HG03520 (cell line): ENCODE measurements around the gene FNBP1L.
"Not testable (repeated sequence)": the region's sequence is repeated elsewhere in the genome, so short reads cannot be mapped to it uniquely, and the experiment has no call there.

Experiments
- ATAC-seq: cut with Tn5 transposase; IDR thresholded peaks from one replicate; pipeline ENCODE4 v1.9.1; 2021; ENCODE audit warnings: mild to moderate bottlenecking, moderate library complexity; ENCODE audit not compliant: unreplicated experiment

FNBP1L gene

GRCh38 chr1:93442741-93443140 lies 5.2 kb upstream of the FNBP1L start:
- no peak for ATAC-seq

GRCh38 chr1:93443454-93443853 lies 4.5 kb upstream of the FNBP1L start:
- ATAC-seq = no peak

- ATAC-seq = no peak
These were observed 974 bp upstream of the FNBP1L start for GRCh38 chr1:93446837-93447451.

- no peak for ATAC-seq
These were observed 519 bp downstream of the FNBP1L start for GRCh38 chr1:93448292-93448982.

GRCh38 chr1:93448983-93449804 lies 1.3 kb downstream of the FNBP1L start:
- no peak for ATAC-seq

GRCh38 chr1:93450321-93450720 lies 2.4 kb downstream of the FNBP1L start:
- ATAC-seq = no peak

- ATAC-seq = no peak
These were observed 6.0 kb downstream of the FNBP1L start for GRCh38 chr1:93453911-93454310.

GRCh38 chr1:93459126-93459525 lies 11.2 kb downstream of the FNBP1L start:
- no peak for ATAC-seq

- no peak for ATAC-seq
These were observed 13.3 kb downstream of the FNBP1L start for GRCh38 chr1:93461236-93461635.

- ATAC-seq = no peak
These were observed 16.0 kb downstream of the FNBP1L start for GRCh38 chr1:93463960-93464359.

- ATAC-seq = not testable (repeated sequence)
These were observed 17.6 kb downstream of the FNBP1L start for GRCh38 chr1:93465371-93466082.

- no peak for ATAC-seq
These were observed 19.7 kb downstream of the FNBP1L start for GRCh38 chr1:93467606-93468005.

- no peak for ATAC-seq
These were observed 20.7 kb downstream of the FNBP1L start for GRCh38 chr1:93468662-93469061.

- not testable (repeated sequence) for ATAC-seq
These were observed 21.3 kb downstream of the FNBP1L start for GRCh38 chr1:93469223-93469622.

- ATAC-seq = no peak
These were observed 23.4 kb downstream of the FNBP1L start for GRCh38 chr1:93471284-93471683.

GRCh38 chr1:93471911-93472310 lies 24.0 kb downstream of the FNBP1L start:
- no peak for ATAC-seq

- ATAC-seq = no peak
These were observed 26.4 kb downstream of the FNBP1L start for GRCh38 chr1:93474321-93474720.

- no peak for ATAC-seq
These were observed 27.8 kb downstream of the FNBP1L start for GRCh38 chr1:93475681-93476080.

- ATAC-seq = not testable (repeated sequence)
These were observed 31.3 kb downstream of the FNBP1L start for GRCh38 chr1:93479133-93479745.

GRCh38 chr1:93481899-93482298 lies 34.0 kb downstream of the FNBP1L start:
- not testable (repeated sequence) for ATAC-seq

GRCh38 chr1:93483200-93483599 lies 35.3 kb downstream of the FNBP1L start:
- ATAC-seq = no peak
